B cell (primary cell): Measurements from ENCODE around the gene PCDHGA11.

Experiments used
- CTCF ChIP-seq: fragments of 200-600 bp; IDR thresholded peaks from one replicate; pipeline ENCODE4 v1.8.0; 2022; ENCODE audit warnings: antibody characterized with exemption, mild to moderate bottlenecking
- EZH2 ChIP-seq: IDR thresholded peaks from 2 replicates; pipeline ENCODE4 v1.6.1; 2012; ENCODE audit warnings: borderline replicate concordance, low read depth, mild to moderate bottlenecking, moderate library complexity, low read length; ENCODE audit not compliant: insufficient read depth, poor library complexity, severe bottlenecking

GRCh38 chr5:141398608-141399007, 22.2 kb upstream of the PCDHGA11 start:
- no peak for TF ChIP-seq CTCF
- TF ChIP-seq EZH2, result no peak
